ENCODE data around the gene FBXW9.
A peak's percentile ranks its signal among the peaks of the same experiment; 100 is the strongest.
"Not testable (repeated sequence)": the region's sequence is repeated elsewhere in the genome, so short reads cannot be mapped to it uniquely, and the experiment has no call there.

FBXW9 gene

GRCh38 chr19:12652219-12652618 is 44.2 kb downstream of the FBXW9 start:
- no peak for DNase-seq (ENCODE audit: low spot score)

DNA sequence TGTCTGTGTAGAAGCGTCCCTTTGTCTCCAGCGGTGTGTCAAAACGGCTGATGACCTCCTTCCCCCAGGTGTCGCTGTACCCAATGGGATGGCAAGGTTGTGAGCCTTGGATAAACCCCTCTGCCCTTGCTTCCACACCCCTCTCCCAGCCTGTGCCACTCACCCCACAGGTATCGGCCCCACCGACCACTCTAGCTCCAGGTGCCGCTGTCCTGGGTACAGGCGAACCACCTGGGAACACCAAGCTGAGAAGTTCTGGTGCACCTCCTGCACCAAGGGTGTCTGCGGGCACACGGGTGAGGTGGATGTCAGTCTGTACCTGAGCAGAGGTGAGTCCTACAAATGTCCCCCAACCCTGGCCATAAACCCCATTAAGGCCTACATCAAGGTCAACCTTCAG is 46.5 kb downstream of the FBXW9 start:
- no peak for DNase-seq (ENCODE audit: low spot score)

DNA sequence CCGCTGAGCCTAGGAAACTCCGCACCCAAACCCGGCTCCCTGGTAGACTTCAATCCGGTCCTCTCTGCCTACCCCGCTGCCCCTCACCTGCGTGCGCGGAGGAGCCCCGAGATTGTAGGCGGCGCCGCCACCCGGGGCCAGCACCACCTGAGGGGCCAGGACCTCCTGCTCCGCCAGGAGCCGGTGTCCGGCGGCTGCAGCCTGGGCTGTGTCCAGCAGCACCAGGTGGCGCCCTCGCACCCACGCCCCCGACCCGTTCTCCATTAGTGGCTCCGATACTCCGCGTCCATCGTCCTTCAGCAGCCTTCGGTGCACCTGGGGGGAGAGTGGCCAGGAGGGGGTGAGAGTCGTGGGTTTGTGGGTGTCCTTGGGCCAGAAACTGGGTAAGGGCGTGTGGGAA is 48.3 kb downstream of the FBXW9 start:
- no peak for DNase-seq (ENCODE audit: low spot score)

- DNase-seq (ENCODE audit: low spot score), result no peak
Measured at GRCh38 chr19:12647490-12648071, 48.9 kb downstream of the FBXW9 start.

DNA sequence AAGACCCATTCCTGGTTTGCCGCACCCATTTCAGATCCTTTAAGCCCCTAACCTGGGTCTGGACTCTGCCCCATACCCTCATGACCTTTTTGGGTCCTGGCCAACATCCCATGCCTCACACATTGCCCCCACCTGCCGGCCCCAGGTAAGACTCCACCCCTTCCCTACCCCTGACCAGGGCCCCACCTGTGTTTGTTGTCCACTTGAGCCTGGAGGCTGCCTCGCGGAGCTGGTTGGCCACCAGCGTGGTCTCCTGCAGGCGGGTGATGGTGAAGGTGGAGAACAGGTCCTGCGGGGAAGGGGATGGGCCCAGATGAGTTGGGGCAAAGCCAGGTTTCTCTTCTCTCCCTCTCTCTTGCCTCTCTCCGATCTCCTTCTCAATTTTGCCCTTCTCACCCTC is 49.4 kb downstream of the FBXW9 start:
- DNase-seq (ENCODE audit: low spot score), result no peak

- DNase-seq (ENCODE audit: low spot score), result no peak
Measured at GRCh38 chr19:12646551-12646950, 49.9 kb downstream of the FBXW9 start.

- DNase-seq (ENCODE audit: low spot score), result not testable (repeated sequence)
Measured at GRCh38 chr19:12643716-12644115, 52.7 kb downstream of the FBXW9 start.

- DNase-seq (ENCODE audit: low spot score), result no peak
Measured at GRCh38 chr19:12642506-12642905, 53.9 kb downstream of the FBXW9 start.

DNA sequence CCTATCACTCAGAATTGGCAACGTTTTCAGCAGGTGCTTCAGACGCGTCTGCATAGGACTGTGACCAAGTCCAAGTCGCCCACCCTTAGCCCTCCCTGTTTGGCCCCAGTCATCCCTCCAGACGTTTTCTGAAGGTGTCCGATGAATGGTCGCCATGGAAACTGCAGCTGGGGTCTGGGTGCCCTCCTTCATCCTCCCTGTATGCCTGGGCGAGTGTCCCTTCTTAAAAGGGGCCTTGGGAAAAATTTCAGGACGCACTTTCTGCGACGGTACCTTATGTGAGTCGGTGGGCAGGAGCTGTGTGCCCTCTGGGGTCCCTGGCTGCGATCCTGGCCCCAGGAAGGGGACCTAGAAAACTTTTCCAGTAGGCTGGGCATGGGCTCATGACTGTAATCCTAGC is 55.0 kb downstream of the FBXW9 start:
- no peak for DNase-seq (ENCODE audit: low spot score)

DNA sequence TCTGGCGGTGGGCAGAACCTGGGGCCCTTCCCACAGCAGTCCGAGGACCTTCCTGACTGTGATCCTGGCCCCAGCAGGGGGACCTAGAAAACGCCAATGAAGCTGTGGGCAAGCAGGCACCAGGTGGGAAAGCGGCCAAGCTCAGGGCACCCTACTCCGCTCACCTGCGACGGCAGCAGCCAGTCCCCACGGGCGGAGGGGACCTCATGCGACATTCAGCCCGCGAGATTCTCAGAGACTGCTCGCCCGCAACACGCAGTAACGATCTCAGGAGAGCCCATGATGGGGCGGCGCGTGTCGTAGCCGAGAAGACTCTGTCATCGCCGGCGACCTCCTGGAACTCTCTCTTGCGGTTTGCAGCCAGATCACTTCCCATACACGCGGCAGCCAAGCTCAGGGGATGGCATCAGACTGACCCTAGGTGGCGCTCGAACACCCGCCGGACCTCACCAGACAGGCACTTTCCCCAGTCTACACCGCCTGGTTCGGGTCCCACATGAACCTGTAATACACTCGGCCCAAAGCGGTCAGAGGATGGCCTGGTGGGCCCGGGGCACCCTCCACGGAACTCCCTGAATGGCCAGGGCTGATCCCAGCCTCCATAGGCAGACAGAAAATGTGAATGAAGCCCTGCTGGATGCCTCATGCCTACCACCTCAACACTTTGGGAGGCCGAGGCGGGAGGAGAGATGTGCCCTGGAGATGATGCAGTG is 56.4 kb downstream of the FBXW9 start:
- DNase-seq (ENCODE audit: low spot score), result peak; percentile 80

Data from cerebellar cortex (tissue), 1 donor.